Measurements from ENCODE around the gene FHL2.

DNA sequence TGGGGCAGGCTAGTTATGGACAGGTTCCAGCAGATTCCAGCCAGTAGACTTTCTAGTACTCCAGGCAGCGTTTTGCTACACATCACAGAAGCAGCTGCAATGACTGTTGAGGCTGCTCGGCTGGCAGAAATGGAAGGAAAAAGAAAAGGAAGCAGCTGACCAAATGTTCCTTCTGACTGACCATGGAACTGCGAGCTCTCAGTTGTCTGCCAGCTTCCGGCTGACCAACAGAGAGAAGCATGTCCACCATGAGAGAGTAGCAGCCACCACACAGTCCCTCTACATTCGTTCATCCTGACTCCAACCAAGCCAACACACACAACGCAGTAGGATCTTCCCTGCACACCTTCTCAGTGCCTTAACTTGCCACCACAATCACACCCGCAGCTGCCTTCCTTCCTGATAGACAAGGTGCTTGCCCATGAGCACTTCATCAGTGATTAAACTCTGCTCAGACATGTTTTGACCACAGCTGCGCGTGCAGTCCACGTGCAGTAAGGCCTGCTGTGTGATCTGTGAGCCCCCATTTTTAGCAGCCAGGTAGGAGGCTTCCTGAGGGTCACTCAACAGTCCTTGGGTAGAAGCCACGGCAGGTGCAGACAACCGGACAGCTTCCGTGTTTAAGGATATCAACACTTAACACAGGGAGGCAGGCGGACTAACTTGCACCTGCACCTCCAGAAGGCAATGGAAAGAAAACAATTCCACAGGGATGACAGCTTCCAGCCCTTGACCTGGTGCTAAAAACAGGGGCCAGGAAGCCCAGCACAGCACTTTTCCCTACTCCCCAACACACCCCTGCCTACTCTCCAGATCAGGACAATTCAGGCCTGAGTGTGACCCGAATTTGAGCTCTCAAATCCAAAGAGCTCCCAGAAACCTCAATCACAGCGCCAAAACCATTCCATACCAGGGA is 70.3 kb downstream of the FHL2 start:
- TF ChIP-seq, protein P1, sequence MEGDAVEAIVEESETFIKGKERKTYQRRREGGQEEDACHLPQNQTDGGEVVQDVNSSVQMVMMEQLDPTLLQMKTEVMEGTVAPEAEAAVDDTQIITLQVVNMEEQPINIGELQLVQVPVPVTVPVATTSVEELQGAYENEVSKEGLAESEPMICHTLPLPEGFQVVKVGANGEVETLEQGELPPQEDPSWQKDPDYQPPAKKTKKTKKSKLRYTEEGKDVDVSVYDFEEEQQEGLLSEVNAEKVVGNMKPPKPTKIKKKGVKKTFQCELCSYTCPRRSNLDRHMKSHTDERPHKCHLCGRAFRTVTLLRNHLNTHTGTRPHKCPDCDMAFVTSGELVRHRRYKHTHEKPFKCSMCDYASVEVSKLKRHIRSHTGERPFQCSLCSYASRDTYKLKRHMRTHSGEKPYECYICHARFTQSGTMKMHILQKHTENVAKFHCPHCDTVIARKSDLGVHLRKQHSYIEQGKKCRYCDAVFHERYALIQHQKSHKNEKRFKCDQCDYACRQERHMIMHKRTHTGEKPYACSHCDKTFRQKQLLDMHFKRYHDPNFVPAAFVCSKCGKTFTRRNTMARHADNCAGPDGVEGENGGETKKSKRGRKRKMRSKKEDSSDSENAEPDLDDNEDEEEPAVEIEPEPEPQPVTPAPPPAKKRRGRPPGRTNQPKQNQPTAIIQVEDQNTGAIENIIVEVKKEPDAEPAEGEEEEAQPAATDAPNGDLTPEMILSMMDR (IDR thresholded peaks at IDR 0.05): no peak
- no peak for TF ChIP-seq POLR2A (IDR thresholded peaks at IDR 0.05)

Measured in Peyer's patch (tissue), 4 donors.